ENCODE results near the gene SERPINA3.

DNA sequence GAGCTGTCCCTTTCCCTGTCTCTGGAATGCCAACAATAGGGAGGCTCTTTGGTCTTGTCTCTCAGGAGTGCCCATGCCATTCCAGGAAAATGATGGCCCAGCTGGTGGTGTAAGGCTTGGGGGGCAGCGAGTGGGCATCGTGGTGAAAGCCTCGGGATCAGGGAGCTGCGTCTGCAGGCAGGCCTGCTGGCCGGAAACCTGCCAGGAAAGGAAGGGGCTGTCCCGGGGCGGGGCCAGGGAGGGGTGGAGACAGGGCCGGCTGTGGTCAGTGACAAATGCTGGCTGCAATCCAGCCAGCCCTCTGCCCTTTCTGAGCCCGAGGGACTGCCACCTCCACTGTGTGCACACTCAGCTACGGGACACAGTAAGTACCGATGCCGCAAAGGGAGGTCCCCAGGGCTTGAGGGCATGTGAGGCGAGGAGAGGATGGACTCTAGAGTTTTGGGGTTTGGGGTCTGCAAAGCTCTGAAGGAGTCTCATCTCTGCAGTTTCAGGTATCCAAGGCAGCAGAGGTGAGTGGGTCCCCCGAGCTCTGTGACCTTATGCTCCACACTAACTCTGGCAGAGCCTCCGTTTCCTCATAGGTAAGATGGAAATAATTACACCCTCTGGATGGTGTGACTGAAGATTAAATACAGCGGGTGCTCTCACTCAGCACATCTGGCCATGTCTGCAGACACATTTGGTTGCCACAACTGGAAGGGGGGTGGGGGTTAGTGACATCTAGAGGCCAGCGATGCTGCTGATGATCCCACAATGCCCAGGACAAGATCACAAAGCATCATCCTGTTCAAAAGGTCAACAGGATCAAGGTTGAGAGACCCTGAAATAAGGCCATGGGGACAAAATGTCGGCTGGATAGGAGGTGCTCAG lies 30.8 kb upstream of the SERPINA3 start, which contains the start of gene SERPINA5:
- TF ChIP-seq, protein P1, sequence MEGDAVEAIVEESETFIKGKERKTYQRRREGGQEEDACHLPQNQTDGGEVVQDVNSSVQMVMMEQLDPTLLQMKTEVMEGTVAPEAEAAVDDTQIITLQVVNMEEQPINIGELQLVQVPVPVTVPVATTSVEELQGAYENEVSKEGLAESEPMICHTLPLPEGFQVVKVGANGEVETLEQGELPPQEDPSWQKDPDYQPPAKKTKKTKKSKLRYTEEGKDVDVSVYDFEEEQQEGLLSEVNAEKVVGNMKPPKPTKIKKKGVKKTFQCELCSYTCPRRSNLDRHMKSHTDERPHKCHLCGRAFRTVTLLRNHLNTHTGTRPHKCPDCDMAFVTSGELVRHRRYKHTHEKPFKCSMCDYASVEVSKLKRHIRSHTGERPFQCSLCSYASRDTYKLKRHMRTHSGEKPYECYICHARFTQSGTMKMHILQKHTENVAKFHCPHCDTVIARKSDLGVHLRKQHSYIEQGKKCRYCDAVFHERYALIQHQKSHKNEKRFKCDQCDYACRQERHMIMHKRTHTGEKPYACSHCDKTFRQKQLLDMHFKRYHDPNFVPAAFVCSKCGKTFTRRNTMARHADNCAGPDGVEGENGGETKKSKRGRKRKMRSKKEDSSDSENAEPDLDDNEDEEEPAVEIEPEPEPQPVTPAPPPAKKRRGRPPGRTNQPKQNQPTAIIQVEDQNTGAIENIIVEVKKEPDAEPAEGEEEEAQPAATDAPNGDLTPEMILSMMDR (IDR thresholded peaks at IDR 0.05), result no peak
- no peak for TF ChIP-seq EZH2 (IDR thresholded peaks at IDR 0.05; ENCODE audit: borderline replicate concordance, insufficient read depth, low read depth, low read length, poor library complexity, severe bottlenecking)
